K562 (cell line): Measurements from ENCODE around the gene HEMGN. TPM values are rescaled to one million over a fixed set of nuclear protein-coding genes. Genes with fewer than 3 reads are reported as not detected.

Experiments
- ATAC-seq: fragments of 200-7000 bp; cut with Tn5 transposase; 3 replicates; pipeline ENCODE4 v1.9.1; 2020; ENCODE audit warnings: moderate library complexity
- BruUV-seq: library from RNA; stranded (reverse); fragments of 400-500 nt; replicated peaks from 2 replicates; lab custom pipeline; 2021; lab: Mats Ljungman, UMichigan
- CTCF ChIA-PET: fragments of 300-600 bp; formaldehyde crosslinking; extraction: SDS; loops from one replicate; lab custom pipeline; 2021; ENCODE audit warnings: low intra/inter-chr PET ratio; lab: Yijun Ruan, JAX
- POLR2A ChIA-PET: fragments of 300-600, 350-650 bp; sonication (Branson Sonifier 250); formaldehyde crosslinking; extraction: SDS; loops from one replicate; lab custom pipeline; 2021; ENCODE audit warnings: antibody characterized with exemption, inconsistent platforms; lab: Yijun Ruan, JAX
- DNase-seq, 4 experiments: peaks; one replicate each; pipeline versions ENCODE4 v3.0.0 to v3.0.0-alpha.2; 2011 to 2018; ENCODE audit warnings: low spot score in 3 of 4, mixed read lengths in 3 of 4; ENCODE audit errors: extremely low read depth in 1 of 4
- FAIRE-seq: peaks from 2 replicates; lab custom pipeline; 2011; peaks lifted over from hg19 to GRCh38; lab: Jason Lieb, UNC
- H2AFZ ChIP-seq: 2 replicates; pipeline ENCODE4 v1.6.0; 2011; ENCODE audit warnings: low read depth, low read length, control low read depth, inconsistent platforms
- H3K27ac ChIP-seq: fragments of 200-600 bp; 3 replicates; pipeline ENCODE4 v1.8.0; 2011; ENCODE audit warnings: low read depth, mild to moderate bottlenecking, control low read depth, inconsistent platforms, low read length, moderate library complexity, mixed read lengths; ENCODE audit errors: extremely low read depth
- H3K27me3 ChIP-seq, 2 experiments: fragments of 300-600 bp in 1 of 2; 2 replicates in 1 of 2; 3 replicates in 1 of 2; pipeline versions ENCODE4 v1.6.0 to v1.8.0; 2011; ENCODE audit warnings: inconsistent platforms in 2 of 2, low read length in 2 of 2, mild to moderate bottlenecking in 1 of 2, mixed read lengths in 1 of 2, moderate library complexity in 1 of 2; ENCODE audit not compliant: control insufficient read depth in 2 of 2, insufficient read depth in 2 of 2
- H3K36me3 ChIP-seq: fragments of 300-600 bp; 3 replicates; pipeline ENCODE4 v1.8.0; 2011; ENCODE audit warnings: mild to moderate bottlenecking, low read length, inconsistent platforms; ENCODE audit not compliant: control insufficient read depth, insufficient read depth
- H3K4me1 ChIP-seq, 2 experiments: fragments of 200-600 bp in 1 of 2; replicated peaks in 1 of 2; 2 replicates in 1 of 2; 3 replicates in 1 of 2; pipeline versions ENCODE4 v1.5.1 to v1.8.0; 2011; ENCODE audit warnings: inconsistent platforms in 2 of 2, low read length in 2 of 2, mild to moderate bottlenecking in 1 of 2, mixed read lengths in 1 of 2, moderate library complexity in 1 of 2; ENCODE audit not compliant: control insufficient read depth in 2 of 2, insufficient read depth in 2 of 2
- H3K4me2 ChIP-seq: 2 replicates; pipeline ENCODE4 v1.6.1; 2011; ENCODE audit warnings: low read length, control low read depth, inconsistent platforms, mixed read lengths; ENCODE audit not compliant: insufficient read depth
- H3K4me3 ChIP-seq: fragments of 200-600 bp; sonication (generic), shearing (Covaris generic); 2 replicates; pipeline ENCODE4 v1.5.1; 2016; ENCODE audit warnings: control low read depth, inconsistent platforms
- H3K79me2 ChIP-seq: fragments of 200-600 bp; 3 replicates; pipeline ENCODE4 v1.8.0; 2011; ENCODE audit warnings: low read length, inconsistent platforms; ENCODE audit not compliant: control insufficient read depth, insufficient read depth
- H3K9ac ChIP-seq, 2 experiments: 2 replicates each; pipeline versions ENCODE4 v1.6.0 to v1.6.1; 2011; ENCODE audit warnings: low read depth in 2 of 2, low read length in 2 of 2, control low read depth in 1 of 2, inconsistent platforms in 1 of 2, mild to moderate bottlenecking in 1 of 2, mixed read lengths in 1 of 2; ENCODE audit not compliant: insufficient read depth in 1 of 2
- H3K9me1 ChIP-seq: one replicate; pipeline ENCODE4 v1.6.0; 2011; ENCODE audit warnings: inconsistent platforms, mild to moderate bottlenecking, low read length, moderate library complexity; ENCODE audit not compliant: control insufficient read depth, insufficient read depth
- H3K9me3 ChIP-seq: replicated peaks from 2 replicates; pipeline ENCODE4 v1.5.1; 2011; ENCODE audit warnings: low read depth, low read length, inconsistent platforms; ENCODE audit not compliant: control insufficient read depth, insufficient read depth
- H4K20me1 ChIP-seq: replicated peaks from 2 replicates; pipeline ENCODE4 v1.6.1; 2011; ENCODE audit warnings: low read length, inconsistent platforms, mixed read lengths; ENCODE audit not compliant: control insufficient read depth, insufficient read depth
- ARNT ChIP-seq, 2 experiments: fragments of 450-650 bp; IDR thresholded peaks; 2 replicates each; pipeline ENCODE4 v1.6.1; 2016; ENCODE audit warnings: mild to moderate bottlenecking in 1 of 2
- BDP1 ChIP-seq: IDR thresholded peaks from 3 replicates; pipeline ENCODE4 v1.6.1; 2011; ENCODE audit not compliant: insufficient read length, insufficient read depth
- CEBPG ChIP-seq, 3 experiments: fragments of 200-800 bp in 1 of 3; sonication (Bioruptor generic) in 1 of 3; sonication (generic) in 1 of 3; formaldehyde crosslinking in 1 of 3; IDR thresholded peaks in 2 of 3; conservative IDR thresholded peaks in 1 of 3; 2 replicates each; pipeline versions ENCODE4 v1.6.1 to v1.8.0; 2016 to 2022; ENCODE audit warnings: missing compliant biosample characterization in 2 of 3, missing genetic modification characterization in 2 of 3, mild to moderate bottlenecking in 1 of 3, missing genetic modification reagents in 1 of 3
- CTCFL ChIP-seq: IDR thresholded peaks from 2 replicates; pipeline ENCODE4 v1.6.1; 2011; ENCODE audit warnings: borderline replicate concordance, low read depth, mild to moderate bottlenecking, moderate library complexity, low read length; ENCODE audit not compliant: insufficient read depth, poor library complexity, severe bottlenecking
- GATAD2A ChIP-seq: fragments of 450-650 bp; IDR thresholded peaks from 2 replicates; pipeline ENCODE4 v1.6.1; 2017
- IRF1 ChIP-seq: sonication (generic); formaldehyde crosslinking; IDR thresholded peaks from 2 replicates; pipeline ENCODE4 v1.8.0; 2022; ENCODE audit warnings: missing genetic modification reagents, mild to moderate bottlenecking, borderline replicate concordance
- KDM4B ChIP-seq, 2 experiments: fragments of 450-650 bp in 1 of 2; sonication (generic) in 1 of 2; IDR thresholded peaks; 2 replicates each; pipeline ENCODE4 v1.6.1; 2016 to 2017; ENCODE audit warnings: borderline replicate concordance in 2 of 2, antibody characterized with exemption in 1 of 2, low read depth in 1 of 2, mild to moderate bottlenecking in 1 of 2
- MYC ChIP-seq, 2 experiments: fragments of 250-450 bp in 1 of 2; sonication (Bioruptor Pico) in 1 of 2; IDR thresholded peaks; 2 replicates each; pipeline versions ENCODE4 v1.5.1 to v1.6.1; 2012 to 2021; ENCODE audit warnings: low read depth in 2 of 2, borderline replicate concordance in 1 of 2, improper control_type of control experiment in 1 of 2, low read length in 1 of 2, mild to moderate bottlenecking in 1 of 2, moderate library complexity in 1 of 2
- NONO ChIP-seq, 2 experiments: fragments of 200-400 bp in 1 of 2; fragments of 450-650 bp in 1 of 2; formaldehyde crosslinking in 1 of 2; IDR thresholded peaks; 2 replicates each; pipeline ENCODE4 v1.6.1; 2017; ENCODE audit warnings: low read depth in 2 of 2, mild to moderate bottlenecking in 2 of 2, moderate library complexity in 2 of 2, low read length in 1 of 2
- RAD21 ChIP-seq, 2 experiments: fragments of 250-450 bp in 1 of 2; fragments of 450-650 bp in 1 of 2; sonication (Bioruptor Pico) in 1 of 2; formaldehyde crosslinking in 1 of 2; IDR thresholded peaks in 1 of 2; conservative IDR thresholded peaks in 1 of 2; 2 replicates each; pipeline versions ENCODE4 v1.4.0 to v1.8.0; 2020 to 2022; ENCODE audit warnings: mild to moderate bottlenecking in 2 of 2, moderate library complexity in 1 of 2
- RCOR1 ChIP-seq, 2 experiments: IDR thresholded peaks; 2 replicates each; pipeline ENCODE4 v1.6.1; 2012; ENCODE audit warnings: low read depth in 2 of 2, low read length in 2 of 2, borderline replicate concordance in 1 of 2, improper control_type of control experiment in 1 of 2
- TCF3 ChIP-seq: sonication (generic); formaldehyde crosslinking; IDR thresholded peaks from 2 replicates; pipeline ENCODE4 v1.4.0; 2020; ENCODE audit warnings: mild to moderate bottlenecking, missing genetic modification reagents
- ZNF24 ChIP-seq: fragments of 450-650 bp; IDR thresholded peaks from 2 replicates; pipeline ENCODE4 v1.6.1; 2016
- ZSCAN29 ChIP-seq: fragments of 450-650 bp; IDR thresholded peaks from 2 replicates; pipeline ENCODE4 v1.6.1; 2017
- WGBS: fragments of 100-300 bp; shearing (Covaris generic); methylation state at CpG from one replicate; pipeline ENCODE4 v1.1.6; 2016; ENCODE audit warnings: low coverage, mixed read lengths; ENCODE audit not compliant: insufficient coverage; ENCODE audit errors: missing lambda C conversion rate; 5-methylcytosine and 5-hydroxymethylcytosine counted together
- in situ Hi-C: fragments of 300-500 bp; cut with MboI; formaldehyde crosslinking; loops from 4 replicates; pipeline ENCODE4 v1.15.0; 2018; ENCODE audit warnings: inconsistent platforms, mixed read lengths
- intact Hi-C: fragments of 100-400 bp; cut with micrococcal nuclease; formaldehyde crosslinking; loops from 2 replicates; pipeline ENCODE4 v1.14.2; 2022
- polyA plus RNA-seq, 8 experiments: library from polyadenylated mRNA; depleted of rRNA in 4 of 8; stranded (reverse) in 5 of 8; unstranded in 3 of 8; fragments of >200 nt; fragmentation: Nextera tagmentation in 2 of 8; fragmentation: Illumina TruSeq in 1 of 8; extraction: Ambion mirVana in 2 of 8; extraction: Trizol in 1 of 8; gene quantifications; 2 replicates each; pipeline versions ENCODE4 v1.2.1 to v1.2.3, GENCODE V29; 2011 to 2014; ENCODE audit warnings: inconsistent platforms in 1 of 8, missing spikeins in 1 of 8
- total RNA-seq, 7 experiments: library from RNA; depleted of rRNA in 6 of 7; stranded (reverse); fragments of >200 nt in 6 of 7; fragmentation: Illumina TruSeq in 2 of 7; extraction: Trizol in 2 of 7; gene quantifications; 2 replicates each; pipeline versions ENCODE4 v1.2.1 to v1.2.3, GENCODE V29; 2011 to 2021; ENCODE audit warnings: low replicate concordance in 1 of 7

HEMGN gene
- total and polyA plus RNA-seq, 9 of the 15 experiments (the other 6 are each of a cell fraction or from before 2014, with no cell fraction given), result 56.3 to 258 (median 137) TPM

GRCh38 chr9:97889941-97890887 lies 47.8 kb downstream of the HEMGN start:
- 8% methylated on average over 9 of the region's 9 CpGs for WGBS
- POLR2A ChIA-PET, result interaction anchor here (0.6 to 1.5 kb wide), 10 partner anchors 10 to 243 kb away, joined by 3 to 5 read pairs (median 3); no protein-coding TSS in a partner anchor
- BruUV-seq, result no TSS peak
- H3K4me2 ChIP-seq, result no peak overlapping the region
- no peaks in the 10 kb centered on the region for H4K20me1 ChIP-seq
- DNase-seq (peak; percentile 69 to 83 (median 80)), ATAC-seq (peak; percentile 92), FAIRE-seq (peak; percentile 70)
- no peaks in the 10 kb centered on the region; the same call in 1 of the 2 replicates for H3K9me3 ChIP-seq
- peaks cover 14 to 27% of the 10 kb centered on the region in 2 experiments; a peak in 4 of 5 replicates for H3K27me3 ChIP-seq
- H3K4me1 ChIP-seq, result no peaks in the 10 kb centered on the region
- no peak overlapping the region for H3K4me3 ChIP-seq
- CTCF ChIA-PET, result interaction anchor here (1.0 to 1.1 kb wide), 2 partner anchors 11 to 374 kb away, joined by 3 read pairs; no protein-coding TSS in a partner anchor
- H3K79me2 ChIP-seq, result no peaks in the 10 kb centered on the region
- H2AFZ ChIP-seq, result peak overlapping the region; percentile 53; the same call in 1 of the 2 replicates
- H3K36me3 ChIP-seq, result no peaks in the 10 kb centered on the region
- in situ Hi-C loops, result loop anchor here (10.0 kb wide), 1 partner anchor 165 kb away; no protein-coding TSS in a partner anchor
- intact Hi-C loops, result loop anchor here (10.0 kb wide), 1 partner anchor 425 kb away; no protein-coding TSS in a partner anchor
- no peak overlapping the region for H3K27ac ChIP-seq
- no peak overlapping the region for H3K9ac ChIP-seq
- H3K9me1 ChIP-seq, result no peaks in the 10 kb centered on the region
- no peak for TF ChIP-seq BDP1
- TF ChIP-seq ARNT (IDR thresholded peaks at IDR 0.05), result no peak
- TF ChIP-seq TCF3, result no peak
- TF ChIP-seq RAD21 (CRISPR knock-in tag; conservative IDR thresholded peaks at IDR 0.05 in 1 of 2, IDR thresholded peaks at IDR 0.05 in 1 of 2), result peak in 1 of 2 experiments; percentile 62; a peak in 2 of 4 replicates
- no peak for TF ChIP-seq GATAD2A
- peak; percentile 45; the same call in 1 of the 2 replicates for TF ChIP-seq ZNF24
- no peak for TF ChIP-seq MYC (IDR thresholded peaks at IDR 0.05; ENCODE audit: low read depth, low read length)
- TF ChIP-seq MYC (CRISPR knock-in tag; IDR thresholded peaks at IDR 0.05; ENCODE audit: borderline replicate concordance, low read depth), result no peak
- TF ChIP-seq ZSCAN29, result no peak
- peak; percentile 28 for TF ChIP-seq CTCFL
- no peak for TF ChIP-seq KDM4B (IDR thresholded peaks at IDR 0.05; ENCODE audit: borderline replicate concordance in 2 of 2, low read depth in 1 of 2)
- TF ChIP-seq CEBPG (CRISPR knock-in tag; IDR thresholded peaks at IDR 0.05), result no peak
- no peak for TF ChIP-seq CEBPG (tag; conservative IDR thresholded peaks at IDR 0.05 in 1 of 2, IDR thresholded peaks at IDR 0.05 in 1 of 2)
- no peak for TF ChIP-seq NONO (IDR thresholded peaks at IDR 0.05; ENCODE audit: low read depth in 2 of 2, low read length in 1 of 2)
- no peak for TF ChIP-seq IRF1 (CRISPR knock-in tag)
- TF ChIP-seq RCOR1 (IDR thresholded peaks at IDR 0.05; ENCODE audit: borderline replicate concordance in 1 of 2, low read depth in 2 of 2, low read length in 2 of 2), result 0 out of 4 replicates have a peak, but pooled peaks of 1 of the 2 experiments have one; percentile 43
